T-helper 2 cell treated with Interferon-gamma antibody and Interleukin-4, amounts not matched to agents 5 μg/mL and 100 μg/mL, for 36 hours (primary cell): Measurements from ENCODE around the gene TRPV6.

Experiments used
- DNase-seq: peaks from one replicate; pipeline ENCODE4 v3.0.0; 2021; ENCODE audit warnings: low spot score
- H3K27ac Mint-ChIP-seq: one replicate; pipeline ENCODE4 v1.8.0; 2021; ENCODE audit warnings: mild to moderate bottlenecking, mixed read lengths
- H3K27me3 Mint-ChIP-seq: one replicate; pipeline ENCODE4 v1.8.0; 2021; ENCODE audit warnings: low read depth, mixed read lengths
- H3K36me3 Mint-ChIP-seq: one replicate; pipeline ENCODE4 v1.8.0; 2021; ENCODE audit warnings: low read depth, mixed read lengths
- H3K4me1 Mint-ChIP-seq: one replicate; pipeline ENCODE4 v1.8.0; 2021; ENCODE audit warnings: low read depth, mixed read lengths
- H3K4me3 Mint-ChIP-seq: one replicate; pipeline ENCODE4 v1.8.0; 2022; ENCODE audit warnings: mild to moderate bottlenecking, moderate library complexity, mixed read lengths
- H3K9me3 Mint-ChIP-seq: one replicate; pipeline ENCODE4 v1.8.0; 2021; ENCODE audit warnings: mixed read lengths

TRPV6 gene

DNA sequence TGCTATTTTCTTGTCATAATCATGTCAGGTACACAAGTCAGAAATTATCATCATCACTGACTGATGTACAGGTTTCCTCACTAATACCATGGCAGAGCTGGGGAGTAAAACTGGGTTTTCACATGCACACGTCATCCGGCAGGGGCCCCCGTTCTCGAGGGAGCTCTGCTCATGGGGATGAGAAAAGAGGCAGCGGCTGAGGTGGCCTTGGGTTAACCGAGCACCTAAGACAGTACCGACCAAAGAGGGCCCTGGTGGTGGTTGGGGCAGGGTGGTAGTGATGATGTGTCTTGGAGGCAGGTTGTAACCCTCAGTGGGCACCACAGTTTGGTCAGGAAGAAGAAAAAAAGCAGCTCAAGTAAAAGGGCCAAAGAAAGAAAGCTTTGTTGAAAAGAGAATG lies 12.1 kb upstream of the TRPV6 start:
- Mint-ChIP-seq H3K9me3 (no peaks in the 10 kb centered on the region), H3K4me3 (no peak overlapping the region), H3K36me3 (no peaks in the 10 kb centered on the region), H3K27ac (no peak overlapping the region), H3K4me1 (no peaks in the 10 kb centered on the region), H3K27me3 (peaks cover 17% of the 10 kb centered on the region)
- no peak for DNase-seq

DNA sequence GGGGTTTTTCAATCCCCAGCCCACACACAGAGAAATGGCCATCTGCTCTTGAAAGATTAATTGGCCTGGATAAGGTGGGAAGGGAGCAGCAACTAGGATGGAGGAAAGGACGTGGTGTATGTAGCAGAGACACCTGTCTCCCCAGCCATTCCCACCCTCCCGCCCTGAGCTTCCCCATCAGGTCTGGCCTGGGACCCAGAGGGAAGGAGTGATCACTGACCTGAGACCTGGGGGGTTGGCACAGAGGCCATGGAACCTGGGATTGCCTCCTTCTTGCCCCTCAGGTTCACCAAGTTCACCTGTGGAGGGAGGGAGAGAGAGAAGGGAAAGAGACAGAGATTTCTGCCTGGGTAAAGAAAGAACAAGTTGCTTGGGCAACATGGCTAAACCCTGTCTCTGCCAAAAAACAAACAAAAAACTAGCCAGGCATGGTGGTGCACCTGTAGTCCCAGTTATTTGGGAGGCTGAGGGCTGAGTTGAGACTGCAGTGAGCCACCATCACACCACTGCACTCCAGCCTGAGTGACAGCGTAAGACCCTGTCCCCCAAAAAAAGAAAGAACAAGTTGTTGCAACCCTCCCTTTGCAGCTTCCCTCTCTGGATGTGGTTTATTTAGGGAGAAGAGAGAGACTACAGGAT lies 11.3 kb upstream of the TRPV6 start:
- Mint-ChIP-seq H3K9me3 (no peaks in the 10 kb centered on the region), H3K27ac (no peak overlapping the region), H3K4me3 (no peak overlapping the region), H3K36me3 (no peaks in the 10 kb centered on the region), H3K27me3 (peaks cover 12% of the 10 kb centered on the region), H3K4me1 (no peaks in the 10 kb centered on the region)
- no peak for DNase-seq

DNA sequence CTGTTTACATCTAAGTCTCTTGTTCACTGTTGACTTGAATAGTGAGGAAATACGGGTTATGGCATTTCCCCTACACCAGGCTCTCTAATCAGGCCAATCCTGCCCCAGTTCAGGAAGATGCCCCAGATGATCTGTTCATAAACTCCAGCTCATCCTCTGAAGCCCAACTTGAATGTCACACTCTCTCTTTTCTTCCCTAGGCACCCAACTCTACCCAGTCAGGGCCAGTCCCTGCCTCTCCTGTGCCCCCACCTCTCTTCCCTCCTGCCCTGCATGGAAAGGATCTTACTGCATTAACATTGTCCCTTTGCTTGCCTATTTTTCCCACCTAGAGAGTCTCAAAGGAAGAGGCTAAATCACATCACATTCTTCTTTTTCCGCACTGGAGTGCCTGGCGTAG lies 10.6 kb upstream of the TRPV6 start:
- Mint-ChIP-seq H3K27me3 (peaks cover 12% of the 10 kb centered on the region), H3K9me3 (no peaks in the 10 kb centered on the region), H3K36me3 (no peaks in the 10 kb centered on the region), H3K27ac (no peak overlapping the region), H3K4me3 (no peak overlapping the region), H3K4me1 (no peaks in the 10 kb centered on the region)
- no peak for DNase-seq

DNA sequence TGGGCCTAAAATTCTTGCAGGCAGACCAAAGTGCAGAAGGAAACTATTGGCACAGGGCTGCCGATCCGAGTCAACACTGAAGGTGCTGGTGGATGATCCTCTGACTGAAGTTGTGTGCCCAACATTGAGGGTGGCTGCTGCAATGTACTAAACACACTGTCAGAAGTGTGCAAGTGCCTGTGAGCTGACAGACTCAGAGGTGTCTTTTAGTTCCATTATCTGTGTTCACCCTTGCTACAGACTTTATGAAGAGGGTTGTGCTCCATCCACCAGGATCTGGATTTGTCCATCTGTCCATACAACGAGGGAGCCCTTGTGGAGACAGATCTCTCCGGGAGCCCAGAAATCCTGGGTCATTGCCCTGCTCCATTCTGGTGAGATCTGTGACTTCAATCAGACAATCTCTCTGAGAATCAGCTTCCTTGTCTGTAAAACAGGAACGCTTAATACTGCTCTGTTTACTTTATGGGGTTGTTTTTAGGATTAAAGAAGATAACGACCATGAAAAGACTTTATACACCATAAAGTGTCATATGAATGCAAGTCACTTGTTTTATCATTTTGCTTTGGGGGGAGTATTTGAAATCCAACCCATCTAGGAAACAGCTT lies 9.5 kb upstream of the TRPV6 start:
- Mint-ChIP-seq H3K27ac (no peak overlapping the region), H3K4me1 (no peaks in the 10 kb centered on the region), H3K27me3 (peaks cover 12% of the 10 kb centered on the region)

DNA sequence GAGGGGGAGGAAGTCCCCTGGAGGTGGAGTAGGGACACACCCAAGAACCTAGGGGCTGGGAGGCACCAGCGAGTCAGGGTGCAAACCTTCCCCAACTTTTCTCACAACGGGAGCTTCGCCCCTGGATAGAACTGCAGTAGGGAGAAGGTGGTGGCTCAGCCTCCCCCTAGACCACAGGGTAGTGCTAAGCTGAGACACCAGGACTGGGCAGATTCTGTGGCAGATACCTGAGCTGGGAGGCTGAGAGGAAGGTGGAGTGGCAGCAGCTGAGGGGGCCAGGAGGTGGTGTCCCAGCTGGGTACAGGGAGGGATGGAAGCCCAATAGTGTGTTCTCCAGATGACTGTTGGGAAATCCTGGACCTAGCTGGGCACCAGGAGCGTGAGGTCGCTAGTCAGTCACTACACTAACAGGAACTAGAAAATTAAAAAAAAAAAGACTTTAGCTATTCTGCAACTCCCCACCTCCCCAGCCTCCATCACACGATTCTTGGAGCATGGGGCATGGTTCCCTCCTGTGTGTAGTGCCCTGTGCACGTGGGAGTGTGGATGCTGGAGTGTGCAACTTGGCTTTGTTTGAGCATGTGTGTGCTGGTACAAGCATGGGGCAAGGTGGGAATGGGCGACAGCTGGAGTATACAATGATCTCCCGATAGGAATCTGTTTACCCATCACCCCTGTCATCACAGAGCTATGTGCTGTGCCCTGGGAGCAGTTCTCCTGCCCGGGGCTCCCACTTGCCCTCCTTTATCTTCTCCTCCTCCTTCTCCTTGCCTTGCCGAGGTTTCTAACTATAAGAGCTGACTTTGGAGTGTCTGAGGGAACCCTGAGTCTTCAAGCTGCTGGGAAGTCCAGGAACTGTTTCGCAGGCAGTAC lies 8.8 kb upstream of the TRPV6 start:
- H3K4me3 Mint-ChIP-seq: no peak overlapping the region

More for the DNA sequence above, 9.5 kb upstream of the TRPV6 start:
- DNase-seq: no peak
- no peaks in the 10 kb centered on the region for H3K9me3 Mint-ChIP-seq
- no peaks in the 10 kb centered on the region for H3K36me3 Mint-ChIP-seq
- H3K4me3 Mint-ChIP-seq: no peak overlapping the region

DNA sequence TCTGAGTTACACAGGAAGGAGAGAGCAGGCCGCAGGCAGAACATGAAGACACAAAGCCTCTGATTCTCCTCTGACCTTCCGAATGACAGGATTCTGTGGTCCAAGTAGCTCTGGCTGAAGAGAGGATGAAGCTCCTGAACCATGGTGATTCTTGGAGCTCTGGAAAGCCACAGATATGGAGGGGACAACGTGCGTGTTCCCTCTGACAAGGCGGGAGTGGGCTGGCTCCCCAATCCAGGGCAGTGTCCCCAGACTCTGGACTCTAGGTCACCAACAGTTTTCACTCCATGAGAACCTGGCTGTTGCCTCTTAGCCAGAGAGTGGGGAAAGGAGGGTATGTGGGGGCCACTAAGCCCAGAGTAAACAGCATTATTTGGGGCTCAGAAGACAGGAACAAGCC lies 7.4 kb upstream of the TRPV6 start:
- Mint-ChIP-seq H3K4me3 (no peak overlapping the region), H3K4me1 (no peaks in the 10 kb centered on the region), H3K27ac (no peak overlapping the region), H3K27me3 (peaks cover 8% of the 10 kb centered on the region), H3K9me3 (no peaks in the 10 kb centered on the region), H3K36me3 (no peaks in the 10 kb centered on the region)
- DNase-seq: no peak

More for the DNA sequence above, 8.8 kb upstream of the TRPV6 start:
- H3K9me3 Mint-ChIP-seq: no peaks in the 10 kb centered on the region
- H3K4me1 Mint-ChIP-seq: no peaks in the 10 kb centered on the region
- H3K27ac Mint-ChIP-seq: no peak overlapping the region
- H3K36me3 Mint-ChIP-seq: no peaks in the 10 kb centered on the region
- H3K27me3 Mint-ChIP-seq: peaks cover 8% of the 10 kb centered on the region
- no peak for DNase-seq

DNA sequence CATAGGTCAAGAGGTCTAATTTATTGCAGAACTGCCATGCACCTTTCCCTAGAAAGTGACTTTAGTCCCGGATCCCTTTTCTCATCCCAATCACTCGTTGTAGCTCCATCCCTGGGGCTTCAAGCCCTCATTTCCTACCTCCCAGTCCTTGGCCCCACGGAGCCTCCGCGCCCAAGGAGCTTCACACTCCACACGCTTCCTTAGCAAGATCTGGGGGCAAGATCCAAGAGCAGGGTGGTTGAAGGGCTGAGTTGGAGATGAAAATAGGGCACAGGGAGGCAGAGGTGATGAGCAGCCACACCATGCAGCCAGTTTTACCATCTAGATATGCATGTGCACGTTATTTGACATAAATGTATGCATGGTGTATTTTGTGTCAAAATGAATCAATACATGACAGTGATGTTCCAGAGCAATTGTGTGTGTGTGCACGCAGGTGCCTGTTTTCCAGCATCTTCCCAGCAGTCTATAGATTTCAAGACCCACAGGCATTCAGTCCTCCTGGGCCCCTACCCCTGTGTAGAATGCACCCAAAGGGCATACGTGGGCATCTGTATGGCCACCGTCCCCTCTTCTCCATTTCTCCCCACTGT lies 6.0 kb upstream of the TRPV6 start:
- H3K27me3 Mint-ChIP-seq: peaks cover 8% of the 10 kb centered on the region
- no peak overlapping the region for H3K27ac Mint-ChIP-seq
- no peaks in the 10 kb centered on the region for H3K36me3 Mint-ChIP-seq
- H3K4me3 Mint-ChIP-seq: no peak overlapping the region
- DNase-seq: no peak
- H3K9me3 Mint-ChIP-seq: no peaks in the 10 kb centered on the region
- H3K4me1 Mint-ChIP-seq: no peaks in the 10 kb centered on the region

DNA sequence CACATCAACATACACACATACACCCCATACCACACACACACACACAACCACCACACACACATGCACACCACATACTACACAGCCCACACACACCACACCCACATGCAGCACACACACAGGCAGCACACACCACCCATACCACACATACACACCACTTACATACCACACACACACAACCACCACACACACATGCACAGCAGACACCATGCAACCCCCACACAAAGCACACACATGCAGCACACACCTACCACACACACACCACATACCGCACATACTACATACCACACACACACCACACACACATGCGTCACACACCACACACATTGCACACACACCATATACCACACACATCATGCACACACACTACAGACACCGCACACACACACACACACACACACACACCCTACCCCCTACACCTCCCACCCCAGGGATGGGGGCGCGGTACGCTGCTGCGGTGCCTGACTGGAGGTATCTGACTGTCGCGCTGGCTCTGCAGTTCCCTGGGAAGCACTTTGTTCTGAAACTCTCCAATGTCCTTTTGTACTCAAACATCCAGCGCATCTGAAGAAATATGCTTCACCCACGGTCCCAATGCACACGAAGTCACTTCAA lies 5.4 kb upstream of the TRPV6 start:
- H3K4me1 Mint-ChIP-seq: no peaks in the 10 kb centered on the region
- H3K9me3 Mint-ChIP-seq: no peaks in the 10 kb centered on the region
- H3K4me3 Mint-ChIP-seq: no peak overlapping the region
- DNase-seq: no peak
- H3K27ac Mint-ChIP-seq: no peak overlapping the region
- H3K27me3 Mint-ChIP-seq: peaks cover 2% of the 10 kb centered on the region
- no peaks in the 10 kb centered on the region for H3K36me3 Mint-ChIP-seq

DNA sequence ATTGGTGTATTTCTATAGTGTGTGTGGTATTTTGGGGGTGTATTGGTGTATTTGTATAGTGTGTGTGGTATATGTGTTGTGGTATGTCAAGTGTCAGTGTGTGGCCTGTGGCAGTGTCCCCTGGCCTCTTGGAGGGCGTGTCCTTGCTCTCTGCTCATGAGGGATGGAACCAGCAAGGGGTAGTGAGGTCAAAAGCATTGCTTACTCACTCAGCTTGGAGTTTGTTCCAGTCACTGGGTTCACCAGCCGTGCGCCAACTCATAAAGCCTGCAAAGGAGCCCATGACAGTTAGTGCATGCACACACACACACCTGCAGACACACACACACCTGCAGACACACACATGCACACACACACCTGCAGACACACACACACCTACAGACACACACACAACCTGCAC lies 4.3 kb upstream of the TRPV6 start:
- no peaks in the 10 kb centered on the region for H3K27me3 Mint-ChIP-seq
- H3K36me3 Mint-ChIP-seq: no peaks in the 10 kb centered on the region
- H3K4me1 Mint-ChIP-seq: no peaks in the 10 kb centered on the region
- H3K27ac Mint-ChIP-seq: no peak overlapping the region
- DNase-seq: no peak
- H3K4me3 Mint-ChIP-seq: no peak overlapping the region
- H3K9me3 Mint-ChIP-seq: no peaks in the 10 kb centered on the region

DNA sequence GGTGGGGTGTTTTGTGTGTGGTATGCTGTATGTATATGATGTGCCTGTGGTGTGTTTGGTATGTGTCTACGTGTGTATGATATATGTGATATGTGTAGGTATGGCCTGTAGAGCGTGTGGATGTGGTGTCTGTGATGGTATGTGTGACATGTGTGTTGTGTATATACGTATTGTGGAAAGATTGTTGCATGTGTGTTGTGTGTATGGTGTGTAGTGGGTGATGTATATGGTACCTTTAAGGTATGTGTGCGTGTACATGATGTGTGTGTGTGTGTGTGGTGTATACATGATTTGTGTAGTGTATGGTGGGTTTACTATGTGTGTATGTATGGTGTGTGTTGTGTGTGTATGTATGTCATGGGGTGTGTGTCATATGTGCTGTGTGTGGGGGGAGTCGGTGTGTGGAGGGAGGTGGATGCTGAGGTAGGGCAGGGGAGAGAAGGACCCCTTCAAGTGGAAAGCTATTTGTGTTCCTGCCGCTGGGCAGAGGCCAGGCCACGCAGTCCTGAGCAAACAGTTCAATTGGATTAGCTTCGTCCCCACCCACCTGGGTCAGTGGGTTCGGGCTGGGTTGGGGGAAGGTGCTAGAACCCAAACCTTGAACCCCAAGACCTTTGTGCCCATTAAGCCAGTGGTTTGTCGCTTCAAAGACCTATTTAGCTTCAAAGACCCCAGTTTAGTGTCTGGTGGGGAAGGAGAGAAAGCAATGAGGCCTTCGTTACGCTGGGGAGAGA lies 1.9 kb upstream of the TRPV6 start:
- H3K36me3 Mint-ChIP-seq: no peaks in the 10 kb centered on the region
- H3K4me1 Mint-ChIP-seq: no peaks in the 10 kb centered on the region
- no peaks in the 10 kb centered on the region for H3K9me3 Mint-ChIP-seq
- no peak for DNase-seq
- no peaks in the 10 kb centered on the region for H3K27me3 Mint-ChIP-seq
- no peak overlapping the region for H3K27ac Mint-ChIP-seq
- no peak overlapping the region for H3K4me3 Mint-ChIP-seq

DNA sequence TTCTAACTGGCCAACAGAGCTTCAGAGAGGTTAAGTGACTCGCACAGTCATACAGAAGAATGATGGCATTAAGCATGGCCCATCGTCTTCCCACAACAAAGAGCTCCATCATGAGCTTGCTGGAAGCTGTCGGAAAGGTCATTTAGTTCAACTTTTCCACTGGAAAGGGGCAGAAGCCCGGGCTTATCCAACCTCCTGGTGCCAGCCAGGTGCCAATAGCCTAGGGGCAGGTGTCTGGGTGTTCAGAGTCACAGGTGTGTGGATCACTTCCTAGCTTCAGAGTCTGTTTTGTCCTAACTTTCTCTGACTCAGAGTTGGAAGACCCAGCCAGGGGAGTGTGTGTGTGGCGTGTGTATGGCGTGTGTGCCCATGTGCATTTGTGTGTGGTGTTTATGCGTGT lies 1.3 kb upstream of the TRPV6 start:
- no peaks in the 10 kb centered on the region for H3K36me3 Mint-ChIP-seq
- no peaks in the 10 kb centered on the region for H3K27me3 Mint-ChIP-seq
- no peak overlapping the region for H3K27ac Mint-ChIP-seq
- no peaks in the 10 kb centered on the region for H3K4me1 Mint-ChIP-seq
- H3K9me3 Mint-ChIP-seq: no peaks in the 10 kb centered on the region
- no peak for DNase-seq
- H3K4me3 Mint-ChIP-seq: no peak overlapping the region

DNA sequence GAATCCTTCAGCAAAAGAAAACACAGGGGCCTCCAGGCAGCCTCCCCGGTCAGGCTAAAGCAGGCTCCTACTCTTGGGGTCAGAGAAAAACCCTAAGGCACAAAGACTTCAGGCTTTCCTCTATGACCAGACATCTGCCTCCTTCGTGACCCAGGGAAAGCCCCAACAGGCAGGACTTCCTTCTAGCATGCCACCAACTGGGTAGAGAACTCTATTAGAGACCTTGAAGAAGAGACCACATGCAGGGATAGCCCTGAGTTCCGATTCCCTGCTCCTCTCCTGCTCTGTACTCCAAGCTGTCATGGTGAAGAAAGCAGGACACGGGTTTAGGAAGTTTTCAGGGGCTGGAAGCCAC lies 1.3 kb downstream of the TRPV6 start:
- Mint-ChIP-seq H3K36me3 (no peaks in the 10 kb centered on the region), H3K4me3 (no peak overlapping the region), H3K9me3 (no peaks in the 10 kb centered on the region), H3K27me3 (peaks cover 8% of the 10 kb centered on the region), H3K27ac (no peak overlapping the region), H3K4me1 (no peaks in the 10 kb centered on the region)
- no peak for DNase-seq

DNA sequence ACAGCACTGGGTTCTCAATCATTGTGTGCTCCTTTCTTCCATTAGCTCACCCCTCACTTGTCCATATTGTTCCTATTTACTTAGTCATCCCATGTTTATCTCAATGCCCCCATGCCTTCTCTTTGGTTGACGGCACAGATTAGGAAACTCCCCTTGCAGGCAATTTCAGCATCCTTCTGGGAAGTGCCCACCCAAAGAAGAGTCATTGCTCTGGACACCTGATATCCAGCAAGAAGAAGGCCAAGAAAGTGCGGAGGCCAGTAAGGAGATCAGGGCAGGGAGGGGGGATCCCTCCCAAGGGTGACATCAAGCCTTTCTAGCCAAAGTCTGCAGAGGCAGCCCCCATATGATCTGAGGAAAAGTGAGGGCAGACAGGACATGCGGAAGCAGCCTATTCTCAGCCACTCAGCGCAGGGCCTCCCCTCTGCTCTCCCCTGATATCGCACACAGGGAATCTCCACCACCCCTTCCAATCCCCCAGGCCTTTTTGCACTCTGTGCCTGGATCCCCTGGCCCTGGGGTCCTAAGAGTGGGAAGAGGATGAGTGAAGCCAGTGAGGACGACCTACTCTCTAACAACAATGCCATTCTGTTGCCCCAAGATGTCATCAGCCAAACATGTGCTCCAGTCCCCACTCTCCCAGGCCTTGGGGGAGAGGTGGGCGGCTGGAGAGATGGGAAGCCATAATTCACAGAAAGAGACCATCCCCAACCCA lies 1.8 kb downstream of the TRPV6 start:
- no peak overlapping the region for H3K4me3 Mint-ChIP-seq
- H3K9me3 Mint-ChIP-seq: no peaks in the 10 kb centered on the region
- peaks cover 10% of the 10 kb centered on the region for H3K27me3 Mint-ChIP-seq
- no peaks in the 10 kb centered on the region for H3K4me1 Mint-ChIP-seq
- DNase-seq: no peak
- H3K36me3 Mint-ChIP-seq: no peaks in the 10 kb centered on the region
- H3K27ac Mint-ChIP-seq: no peak overlapping the region
